Endothelial cell of umbilical vein (primary cell): ENCODE measurements around the gene IKZF1.

ENCODE experiments used
- CTCF ChIP-seq, 2 donors: IDR thresholded peaks; 1 replicate in 1 of 2; 2 replicates in 1 of 2; pipeline ENCODE4 v1.5.1; 2011; ENCODE audit warnings: low read length in 2 of 2, mild to moderate bottlenecking in 2 of 2, moderate library complexity in 2 of 2, control low read depth in 1 of 2, inconsistent platforms in 1 of 2, low read depth in 1 of 2; ENCODE audit not compliant: insufficient read depth in 1 of 2; ENCODE audit errors: extremely low read depth in 1 of 2
- EZH2 ChIP-seq: IDR thresholded peaks from 2 replicates; pipeline ENCODE4 v1.6.1; 2012; ENCODE audit warnings: borderline replicate concordance, low read depth, mild to moderate bottlenecking, moderate library complexity, low read length, inconsistent platforms; ENCODE audit not compliant: severe bottlenecking
- FOS ChIP-seq: IDR thresholded peaks from 2 replicates; pipeline ENCODE4 v1.6.1; 2011; ENCODE audit warnings: mild to moderate bottlenecking, low read length, moderate library complexity, borderline replicate concordance; ENCODE audit not compliant: insufficient read depth
- JUN ChIP-seq: IDR thresholded peaks from 2 replicates; pipeline ENCODE4 v1.6.1; 2011; ENCODE audit warnings: borderline replicate concordance, low read depth; ENCODE audit not compliant: insufficient read length, insufficient read depth
- MYC ChIP-seq: IDR thresholded peaks from one replicate; pipeline ENCODE4 v1.6.1; 2011; ENCODE audit warnings: mild to moderate bottlenecking, low read depth, low read length
- POLR2A ChIP-seq: IDR thresholded peaks from 2 replicates; pipeline ENCODE4 v1.6.1; 2012; ENCODE audit warnings: low read depth, mild to moderate bottlenecking, control low read depth, low read length

DNA sequence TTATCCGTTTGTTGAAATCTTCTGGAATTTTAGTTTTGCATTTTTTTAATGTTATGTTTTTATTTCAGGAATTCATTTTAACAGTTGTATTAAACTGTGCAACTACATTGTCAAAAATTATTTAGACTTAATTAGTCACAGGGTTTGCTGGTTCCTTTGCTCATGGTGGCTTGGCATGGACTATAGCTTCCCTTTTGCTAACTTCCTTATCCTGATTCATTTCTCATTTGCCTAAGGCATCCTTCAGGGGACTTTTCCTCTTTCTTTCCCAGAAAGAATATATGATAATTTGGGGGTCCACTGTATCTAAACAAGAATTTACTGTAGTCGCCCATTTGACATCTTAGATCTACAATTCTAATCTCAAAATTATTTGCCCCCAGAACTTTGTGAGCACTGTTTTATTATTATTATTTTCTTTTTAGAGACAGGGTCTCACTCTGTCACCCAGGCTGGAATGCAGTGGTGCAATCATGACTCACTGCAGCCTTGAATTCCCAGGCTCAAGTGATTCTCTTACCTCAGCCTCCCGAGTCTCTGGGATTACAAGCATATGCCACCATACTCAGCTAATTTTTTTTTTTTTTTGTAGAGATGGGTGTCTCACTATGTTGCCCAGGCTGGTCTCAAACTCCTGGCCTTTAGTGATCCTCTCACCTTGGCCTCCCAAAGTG is 131.8 kb downstream of the IKZF1 start:
- TF ChIP-seq CTCF (IDR thresholded peaks at IDR 0.05; ENCODE audit: extremely low read depth in 1 of 2, insufficient read depth in 1 of 2, low read depth in 1 of 2, low read length in 2 of 2) (no peak), JUN (peak; percentile 18), EZH2 (no peak), POLR2A (no peak), FOS (peak; percentile 61), MYC (no peak)
